Measurements from ENCODE around the gene NEB. TPM values are rescaled to one million over a fixed set of nuclear protein-coding genes. Genes with fewer than 3 reads are reported as not detected.

The NEB gene
- total RNA-seq, 1 experiment from 2014 or later, result 0.11 TPM

GRCh38 chr2:151682459-151683003 is 51.7 kb downstream of the NEB start:
- Histone ChIP-seq H3K4me2 (ENCODE audit: low read length) (no peak overlapping the region), H3K9me2 (replicated peaks; ENCODE audit: low read length) (no peaks in the 10 kb centered on the region), H2AFZ (ENCODE audit: low read length) (no peak overlapping the region), H3K9me3 (ENCODE audit: low read length) (no peaks in the 10 kb centered on the region), H3F3A (ENCODE audit: low read length, unreplicated experiment) (no peaks in the 10 kb centered on the region), H3K4me1 (ENCODE audit: insufficient read depth, low read length) (no peaks in the 10 kb centered on the region), H4K20me1 (ENCODE audit: low read length) (no peaks in the 10 kb centered on the region), H3K27me3 (ENCODE audit: low read length) (peaks cover 65% of the 10 kb centered on the region), H3K4me3 (ENCODE audit: low read length) (no peak overlapping the region), H3K79me2 (ENCODE audit: low read length) (no peaks in the 10 kb centered on the region), H3K9ac (ENCODE audit: low read length) (no peak overlapping the region), H3K27ac (ENCODE audit: low read length) (no peak overlapping the region), H3K36me3 (ENCODE audit: low read depth, low read length) (no peaks in the 10 kb centered on the region)
- TF ChIP-seq EZH2 (IDR thresholded peaks at IDR 0.05; ENCODE audit: low read length, unreplicated experiment) (no peak), EZH2phosphoT487 (IDR thresholded peaks at IDR 0.05; ENCODE audit: borderline replicate concordance, low read length) (no peak)
- TF ChIP-seq, protein P1, sequence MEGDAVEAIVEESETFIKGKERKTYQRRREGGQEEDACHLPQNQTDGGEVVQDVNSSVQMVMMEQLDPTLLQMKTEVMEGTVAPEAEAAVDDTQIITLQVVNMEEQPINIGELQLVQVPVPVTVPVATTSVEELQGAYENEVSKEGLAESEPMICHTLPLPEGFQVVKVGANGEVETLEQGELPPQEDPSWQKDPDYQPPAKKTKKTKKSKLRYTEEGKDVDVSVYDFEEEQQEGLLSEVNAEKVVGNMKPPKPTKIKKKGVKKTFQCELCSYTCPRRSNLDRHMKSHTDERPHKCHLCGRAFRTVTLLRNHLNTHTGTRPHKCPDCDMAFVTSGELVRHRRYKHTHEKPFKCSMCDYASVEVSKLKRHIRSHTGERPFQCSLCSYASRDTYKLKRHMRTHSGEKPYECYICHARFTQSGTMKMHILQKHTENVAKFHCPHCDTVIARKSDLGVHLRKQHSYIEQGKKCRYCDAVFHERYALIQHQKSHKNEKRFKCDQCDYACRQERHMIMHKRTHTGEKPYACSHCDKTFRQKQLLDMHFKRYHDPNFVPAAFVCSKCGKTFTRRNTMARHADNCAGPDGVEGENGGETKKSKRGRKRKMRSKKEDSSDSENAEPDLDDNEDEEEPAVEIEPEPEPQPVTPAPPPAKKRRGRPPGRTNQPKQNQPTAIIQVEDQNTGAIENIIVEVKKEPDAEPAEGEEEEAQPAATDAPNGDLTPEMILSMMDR (conservative IDR thresholded peaks at IDR 0.05; ENCODE audit: low read depth, low read length), result no peak
- ATAC-seq (no peak), DNase-seq (no peak)
- ChIA-PET CTCF (no interaction called here), POLR2A (ENCODE audit: unreplicated experiment) (no interaction called here)
- intact Hi-C loops (cut with micrococcal nuclease), result no loop called here
- BruUV-seq (replicated peaks), result no TSS peak

- no peaks in the 10 kb centered on the region for H3K4me1 ChIP-seq (ENCODE audit: insufficient read depth, low read length)
- no TSS peak for BruUV-seq (replicated peaks)
- H3K9me2 ChIP-seq (replicated peaks; ENCODE audit: low read length), result no peaks in the 10 kb centered on the region
- no peaks in the 10 kb centered on the region for H3K79me2 ChIP-seq (ENCODE audit: low read length)
- DNase-seq (no peak), ATAC-seq (no peak)
- no peaks in the 10 kb centered on the region for H3K9me3 ChIP-seq (ENCODE audit: low read length)
- intact Hi-C loops (cut with micrococcal nuclease), result no loop called here
- H3K4me2 ChIP-seq (ENCODE audit: low read length), result no peak overlapping the region
- no peak overlapping the region for H3K27ac ChIP-seq (ENCODE audit: low read length)
- ChIA-PET POLR2A (ENCODE audit: unreplicated experiment) (no interaction called here), CTCF (no interaction called here)
- no peak overlapping the region for H3K9ac ChIP-seq (ENCODE audit: low read length)
- no peaks in the 10 kb centered on the region for H3K36me3 ChIP-seq (ENCODE audit: low read depth, low read length)
- peaks cover 76% of the 10 kb centered on the region for H3K27me3 ChIP-seq (ENCODE audit: low read length)
- TF ChIP-seq EZH2phosphoT487 (IDR thresholded peaks at IDR 0.05; ENCODE audit: borderline replicate concordance, low read length), result no peak
- TF ChIP-seq, protein P1 (conservative IDR thresholded peaks at IDR 0.05; ENCODE audit: low read depth, low read length), result no peak
- H3F3A ChIP-seq (ENCODE audit: low read length, unreplicated experiment), result no peaks in the 10 kb centered on the region
- H2AFZ ChIP-seq (ENCODE audit: low read length), result no peak overlapping the region
- no peak overlapping the region for H3K4me3 ChIP-seq (ENCODE audit: low read length)
- H4K20me1 ChIP-seq (ENCODE audit: low read length), result no peaks in the 10 kb centered on the region
Measured at GRCh38 chr2:151681051-151681450, 53.2 kb downstream of the NEB start.

- H2AFZ ChIP-seq (ENCODE audit: low read length), result no peak overlapping the region
- no TSS peak for BruUV-seq (replicated peaks)
- DNase-seq (no peak), ATAC-seq (no peak)
- H3F3A ChIP-seq (ENCODE audit: low read length, unreplicated experiment), result no peaks in the 10 kb centered on the region
- H3K4me1 ChIP-seq (ENCODE audit: insufficient read depth, low read length), result no peaks in the 10 kb centered on the region
- H4K20me1 ChIP-seq (ENCODE audit: low read length), result no peaks in the 10 kb centered on the region
- ChIA-PET CTCF (no interaction called here), POLR2A (ENCODE audit: unreplicated experiment) (no interaction called here)
- no peaks in the 10 kb centered on the region for H3K9me2 ChIP-seq (replicated peaks; ENCODE audit: low read length)
- no peaks in the 10 kb centered on the region for H3K79me2 ChIP-seq (ENCODE audit: low read length)
- intact Hi-C loops (cut with micrococcal nuclease), result no loop called here
- no peak overlapping the region for H3K4me2 ChIP-seq (ENCODE audit: low read length)
- H3K9me3 ChIP-seq (ENCODE audit: low read length), result no peaks in the 10 kb centered on the region
- peaks cover 84% of the 10 kb centered on the region for H3K27me3 ChIP-seq (ENCODE audit: low read length)
- H3K27ac ChIP-seq (ENCODE audit: low read length), result no peak overlapping the region
- H3K36me3 ChIP-seq (ENCODE audit: low read depth, low read length), result no peaks in the 10 kb centered on the region
- TF ChIP-seq EZH2phosphoT487 (IDR thresholded peaks at IDR 0.05; ENCODE audit: borderline replicate concordance, low read length) (no peak), EZH2 (IDR thresholded peaks at IDR 0.05; ENCODE audit: low read length, unreplicated experiment) (no peak)
- TF ChIP-seq, protein P1 (conservative IDR thresholded peaks at IDR 0.05; ENCODE audit: low read depth, low read length), result no peak
- H3K4me3 ChIP-seq (ENCODE audit: low read length), result no peak overlapping the region
- H3K9ac ChIP-seq (ENCODE audit: low read length), result no peak overlapping the region
Measured at GRCh38 chr2:151679994-151680393, 54.3 kb downstream of the NEB start.
